ENCODE results near the gene HDAC8.
"Not testable (repeated sequence)": the region's sequence is repeated elsewhere in the genome, so short reads cannot be mapped to it uniquely, and the experiment has no call there.

Gene HDAC8

DNA sequence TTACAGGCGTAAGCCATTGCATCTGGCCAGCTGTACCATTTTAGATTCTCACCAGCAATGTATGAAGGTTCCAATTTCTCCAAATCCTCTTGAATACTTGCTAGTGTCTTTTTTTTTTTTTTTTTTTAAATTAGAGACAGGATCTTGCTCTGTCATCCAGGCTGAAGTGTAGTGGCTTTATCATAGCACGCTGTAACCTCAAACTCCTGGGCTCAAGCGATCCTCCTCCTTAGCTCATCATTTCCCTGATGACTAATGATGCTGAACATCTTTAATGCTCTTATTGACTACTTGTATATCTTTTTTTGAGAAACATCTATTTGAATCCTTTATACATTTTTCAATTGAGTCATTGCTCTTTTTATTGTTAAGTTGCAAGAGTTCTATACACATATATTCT lies 40.3 kb downstream of the HDAC8 start:
- DNase-seq (ENCODE audit: low read depth): no peak

GRCh38 chrX:72526534-72527508 lies 45.8 kb downstream of the HDAC8 start:
- DNase-seq (ENCODE audit: low read depth): no peak

DNA sequence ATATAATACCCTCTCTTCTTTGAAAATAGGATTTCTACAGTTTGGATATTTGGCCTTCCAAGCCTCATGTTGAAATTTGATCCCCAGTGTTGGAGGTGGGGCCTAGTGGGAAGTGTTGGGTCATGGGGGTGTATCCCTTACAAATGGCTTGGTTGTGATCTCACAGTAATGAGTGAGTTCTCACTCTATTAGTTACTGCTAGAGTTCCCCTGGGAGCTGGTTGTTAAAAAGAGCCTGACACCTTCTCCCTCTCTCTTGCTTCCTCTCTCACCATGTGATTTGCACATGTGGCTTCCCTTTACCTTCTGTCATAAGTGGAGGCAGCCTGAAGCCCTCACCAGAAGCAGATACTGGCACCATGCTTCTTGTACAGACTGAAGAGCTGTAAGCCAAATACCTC lies 73.9 kb downstream of the HDAC8 start:
- DNase-seq (ENCODE audit: low read depth): no peak

GRCh38 chrX:72495046-72495445 lies 77.6 kb downstream of the HDAC8 start:
- DNase-seq (ENCODE audit: low read depth): no peak

GRCh38 chrX:72492499-72492898 lies 80.1 kb downstream of the HDAC8 start:
- DNase-seq (ENCODE audit: low read depth): no peak

DNA sequence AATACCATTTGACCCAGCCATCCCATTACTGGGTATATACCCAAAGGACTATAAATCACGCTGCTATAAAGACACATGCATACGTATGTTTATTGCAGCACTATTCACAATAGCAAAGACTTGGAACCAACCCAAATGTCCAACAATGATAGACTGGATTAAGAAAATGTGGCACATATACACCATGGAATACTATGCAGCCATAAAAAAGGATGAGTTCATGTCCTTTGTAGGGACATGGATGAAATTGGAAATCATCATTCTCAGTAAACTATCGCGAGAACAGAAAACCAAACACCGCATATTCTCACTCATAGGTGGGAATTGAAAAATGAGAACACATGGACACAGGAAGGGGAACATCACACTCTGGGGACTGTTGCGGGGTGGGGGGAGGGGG lies 82.4 kb downstream of the HDAC8 start:
- not testable (repeated sequence) for DNase-seq (ENCODE audit: low read depth)

DNA sequence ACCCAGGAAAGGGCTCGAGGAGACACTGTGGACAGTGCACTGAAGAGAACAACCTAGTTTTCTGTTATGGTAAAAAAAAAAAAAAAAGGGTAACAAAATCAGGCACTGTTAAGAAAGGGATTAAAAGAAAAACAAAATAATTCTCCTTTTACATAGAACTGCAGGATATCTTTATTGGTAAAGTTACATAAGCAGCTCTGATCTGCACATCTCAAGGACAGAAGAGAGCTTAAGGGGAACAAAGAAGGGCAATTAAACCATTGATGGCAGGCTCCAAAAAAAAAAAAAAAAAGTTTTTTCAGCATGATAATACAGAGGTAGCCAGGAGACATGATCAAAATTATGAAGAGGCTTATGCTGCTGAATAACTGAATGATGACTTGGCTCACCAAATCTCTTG lies 85.0 kb downstream of the HDAC8 start:
- no peak for DNase-seq (ENCODE audit: low read depth)

DNA sequence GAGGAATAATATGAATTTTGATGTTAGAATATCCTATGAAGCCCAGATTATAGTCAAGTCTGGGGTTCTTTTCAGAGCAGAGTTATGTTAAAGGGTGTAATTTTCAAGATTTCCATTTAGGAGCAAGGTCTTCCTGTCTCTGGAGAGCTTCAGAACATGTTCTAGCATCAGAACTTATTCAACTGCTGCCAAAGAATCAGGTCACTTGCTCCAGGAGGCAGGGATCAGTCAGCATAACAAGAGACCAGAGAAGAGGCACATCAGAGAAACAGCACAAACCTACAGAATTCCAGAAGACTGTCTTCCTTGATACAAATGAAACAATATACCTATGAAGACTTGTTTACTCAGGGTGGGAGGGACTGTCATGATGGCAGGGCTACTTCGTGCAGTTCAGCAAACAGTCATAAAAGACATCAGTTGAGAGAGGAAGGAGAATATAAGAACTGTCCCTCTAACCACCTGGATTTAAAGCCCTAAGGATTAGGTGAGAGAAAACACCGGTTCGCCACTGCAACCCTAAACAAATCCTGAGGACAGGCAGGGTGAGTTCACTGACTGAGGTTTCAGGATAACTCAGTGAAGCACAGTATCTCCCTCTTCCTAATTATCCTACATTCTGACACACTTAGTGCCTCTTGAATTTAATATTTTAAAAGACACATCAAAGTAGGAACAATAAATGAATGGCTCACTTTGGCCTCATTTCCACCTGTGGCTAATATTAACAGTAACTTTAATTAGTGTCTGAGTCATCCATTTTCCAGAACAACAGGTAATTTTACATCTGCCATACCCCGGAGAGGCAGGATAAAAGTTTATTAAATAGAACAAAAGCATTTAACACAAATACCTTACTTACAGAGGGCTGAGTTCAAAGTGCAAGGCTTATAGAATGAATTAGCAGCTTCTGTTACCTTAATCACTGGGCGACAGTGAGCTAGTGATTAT lies 93.0 kb downstream of the HDAC8 start:
- DNase-seq (ENCODE audit: low read depth): no peak

DNA sequence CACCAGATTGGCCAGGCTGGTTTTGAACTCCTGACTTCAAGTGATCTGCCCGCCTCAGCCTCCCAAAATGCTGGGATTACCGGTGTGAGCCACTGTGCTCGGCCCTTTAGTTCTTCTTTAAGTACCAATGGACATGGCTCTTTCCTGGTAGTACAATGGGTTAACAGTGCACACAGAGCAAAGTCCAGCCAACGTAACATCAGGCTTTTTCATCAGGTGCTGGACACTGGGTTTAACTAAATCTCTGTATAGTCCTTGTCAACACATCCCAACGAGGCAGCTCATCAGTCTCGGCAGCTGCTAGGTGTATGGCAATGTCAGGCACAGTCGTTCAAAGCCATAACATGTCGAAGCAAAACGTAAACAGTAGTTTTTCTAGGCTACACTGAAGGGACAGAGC lies 93.8 kb downstream of the HDAC8 start:
- no peak for DNase-seq (ENCODE audit: low read depth)

GRCh38 chrX:72478351-72478750 lies 94.3 kb downstream of the HDAC8 start:
- DNase-seq (ENCODE audit: low read depth): no peak

GRCh38 chrX:72477781-72478181 lies 94.9 kb downstream of the HDAC8 start:
- no peak for DNase-seq (ENCODE audit: low read depth)

DNA sequence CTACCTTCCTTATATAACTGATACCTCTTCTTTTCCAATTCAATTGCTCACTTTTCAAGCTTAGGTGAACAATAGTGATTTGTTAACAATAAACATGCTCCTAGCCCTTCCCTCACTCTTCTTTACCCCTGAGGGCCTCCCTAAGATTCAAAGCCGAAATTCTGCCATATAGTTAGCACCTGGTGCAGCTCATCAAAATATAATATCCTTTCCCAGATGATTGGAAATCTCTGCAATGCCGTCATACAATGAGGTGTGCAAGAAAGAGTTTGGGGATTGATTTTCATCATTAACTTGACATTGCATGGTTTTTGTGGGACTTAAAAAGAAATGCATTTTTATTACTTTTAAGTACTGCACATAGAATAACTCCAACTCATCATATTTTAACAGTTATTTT lies 95.3 kb downstream of the HDAC8 start:
- DNase-seq (ENCODE audit: low read depth): no peak

DNA sequence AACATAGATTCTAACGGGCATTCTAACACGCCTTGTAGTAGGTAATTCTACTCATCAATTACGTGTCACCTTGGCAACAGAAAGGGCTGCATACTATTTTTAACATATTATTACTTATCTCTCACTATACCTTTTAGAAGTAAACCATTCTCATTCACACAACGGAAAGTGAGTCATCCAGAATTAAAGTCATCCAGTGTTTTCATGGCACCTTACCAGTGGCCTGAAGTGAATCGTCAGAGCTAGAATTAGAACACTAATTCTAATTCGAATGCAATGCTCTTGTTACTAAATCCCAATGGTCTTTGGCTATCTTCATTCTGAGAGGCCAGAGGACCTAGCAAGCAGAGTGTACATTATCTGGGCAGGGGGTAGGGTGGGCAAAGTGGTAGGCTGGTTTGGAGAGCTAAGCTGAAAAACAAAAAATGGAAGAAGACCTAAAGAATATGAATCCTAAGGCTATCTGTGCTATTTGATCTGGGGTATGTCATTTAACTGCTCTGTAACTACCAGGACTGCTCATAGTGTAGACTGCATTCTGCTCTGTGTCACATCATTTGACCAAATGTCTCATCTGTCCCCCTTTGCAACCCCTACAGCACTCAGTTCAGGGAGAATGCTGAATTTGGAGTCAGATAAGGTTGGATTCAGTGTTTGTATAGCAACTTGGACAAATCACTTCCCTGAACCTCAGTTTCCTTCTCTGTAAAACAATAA lies 96.5 kb downstream of the HDAC8 start:
- DNase-seq (ENCODE audit: low read depth): no peak

- no peak for DNase-seq (ENCODE audit: low read depth)
Measured at GRCh38 chrX:72475338-72475737, 97.3 kb downstream of the HDAC8 start.

GRCh38 chrX:72470532-72471223 lies 102.0 kb downstream of the HDAC8 start:
- DNase-seq (ENCODE audit: low read depth): no peak

- no peak for DNase-seq (ENCODE audit: low read depth)
Measured at GRCh38 chrX:72470117-72470516, 102.5 kb downstream of the HDAC8 start.

GRCh38 chrX:72468607-72469006 lies 104.0 kb downstream of the HDAC8 start:
- no peak for DNase-seq (ENCODE audit: low read depth)

DNA sequence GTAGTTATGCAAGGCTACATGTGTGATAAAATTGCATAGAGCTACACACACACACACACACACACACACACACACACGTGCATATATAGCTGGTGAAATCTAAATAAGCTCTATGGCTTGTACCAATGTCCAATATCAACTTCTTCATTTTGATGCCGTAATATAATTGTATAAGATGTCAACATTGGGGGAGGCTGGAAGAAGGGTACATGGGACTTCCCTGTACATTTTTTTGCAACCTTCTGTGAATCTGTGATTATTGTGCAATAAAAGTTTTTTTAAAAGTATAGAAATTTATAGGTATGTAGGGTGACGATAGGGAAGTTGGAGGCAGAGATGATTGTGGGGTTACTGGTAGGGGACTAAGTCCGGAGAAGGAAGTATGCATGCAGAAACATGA lies 105.5 kb downstream of the HDAC8 start:
- no peak for DNase-seq (ENCODE audit: low read depth)

GRCh38 chrX:72466493-72466892 lies 106.2 kb downstream of the HDAC8 start:
- DNase-seq (ENCODE audit: low read depth): no peak

- no peak for DNase-seq (ENCODE audit: low read depth)
Measured at GRCh38 chrX:72465889-72466288, 106.8 kb downstream of the HDAC8 start.

DNA sequence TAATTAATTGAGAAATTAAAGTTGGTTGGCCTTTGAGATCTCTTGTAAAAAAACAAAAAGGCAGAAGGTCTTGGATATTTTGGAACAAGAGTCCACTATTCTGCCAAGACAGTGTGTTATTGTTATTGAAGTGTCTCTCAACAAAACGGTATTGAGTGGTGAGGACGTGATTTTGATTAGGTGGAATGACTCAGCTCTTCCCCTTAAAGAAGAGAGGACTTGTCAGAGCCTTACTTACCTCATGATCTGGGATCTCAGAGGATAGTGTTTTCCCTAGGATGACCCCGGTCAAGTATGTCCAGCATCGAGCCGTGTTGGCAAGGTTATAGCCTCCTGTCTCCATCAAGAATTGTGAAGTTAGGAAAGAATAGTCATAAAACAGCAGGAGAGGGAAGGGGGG lies 110.9 kb downstream of the HDAC8 start:
- DNase-seq (ENCODE audit: low read depth): no peak

DNA sequence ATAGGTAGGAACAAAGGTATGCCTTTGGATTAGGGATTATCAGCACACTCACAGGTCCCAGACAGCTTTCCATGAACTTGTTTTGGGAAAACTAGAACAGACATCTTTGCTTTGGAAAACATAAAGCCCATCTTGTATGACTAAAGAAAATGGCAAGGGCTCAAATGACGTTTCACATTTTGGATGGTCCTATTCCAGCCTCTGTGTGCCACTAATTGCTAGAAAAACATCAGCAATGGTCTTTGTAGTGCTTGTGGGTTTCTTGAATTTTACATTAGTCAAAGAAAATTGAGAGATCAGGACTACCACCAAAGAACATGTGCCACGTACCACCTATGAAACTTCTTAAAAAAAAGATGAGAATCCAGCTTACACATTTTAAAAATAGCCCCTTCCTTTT lies 111.4 kb downstream of the HDAC8 start:
- DNase-seq (ENCODE audit: low read depth): no peak

Data from activated T-helper 1 cell treated with Interleukin-2 at 50 U/mL for 16 hours (primary cell).